ENCODE results near the gene ANO3.

The ANO3 gene

DNA sequence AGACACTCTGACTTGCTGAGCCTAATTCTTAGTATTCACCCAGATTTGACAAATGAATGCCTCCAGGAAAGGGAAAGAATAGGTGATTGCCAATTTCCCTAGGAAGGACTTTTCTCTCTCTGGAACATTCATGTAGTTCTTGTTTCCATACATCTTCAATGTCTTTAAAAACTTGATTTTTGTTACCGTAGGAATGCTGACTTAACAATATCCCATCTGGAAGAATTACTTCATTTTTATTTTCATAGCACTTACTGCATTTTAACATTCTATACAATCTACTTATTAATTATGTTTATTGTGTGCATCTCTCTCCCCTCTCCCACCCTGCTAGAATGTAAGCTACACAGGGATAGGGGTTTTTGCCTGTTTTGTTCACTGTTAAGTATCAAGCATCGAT is 323.4 kb downstream of the ANO3 start:
- TF ChIP-seq EZH2phosphoT487 (IDR thresholded peaks at IDR 0.05; ENCODE audit: low read depth), result no peak
- TF ChIP-seq, protein P1, sequence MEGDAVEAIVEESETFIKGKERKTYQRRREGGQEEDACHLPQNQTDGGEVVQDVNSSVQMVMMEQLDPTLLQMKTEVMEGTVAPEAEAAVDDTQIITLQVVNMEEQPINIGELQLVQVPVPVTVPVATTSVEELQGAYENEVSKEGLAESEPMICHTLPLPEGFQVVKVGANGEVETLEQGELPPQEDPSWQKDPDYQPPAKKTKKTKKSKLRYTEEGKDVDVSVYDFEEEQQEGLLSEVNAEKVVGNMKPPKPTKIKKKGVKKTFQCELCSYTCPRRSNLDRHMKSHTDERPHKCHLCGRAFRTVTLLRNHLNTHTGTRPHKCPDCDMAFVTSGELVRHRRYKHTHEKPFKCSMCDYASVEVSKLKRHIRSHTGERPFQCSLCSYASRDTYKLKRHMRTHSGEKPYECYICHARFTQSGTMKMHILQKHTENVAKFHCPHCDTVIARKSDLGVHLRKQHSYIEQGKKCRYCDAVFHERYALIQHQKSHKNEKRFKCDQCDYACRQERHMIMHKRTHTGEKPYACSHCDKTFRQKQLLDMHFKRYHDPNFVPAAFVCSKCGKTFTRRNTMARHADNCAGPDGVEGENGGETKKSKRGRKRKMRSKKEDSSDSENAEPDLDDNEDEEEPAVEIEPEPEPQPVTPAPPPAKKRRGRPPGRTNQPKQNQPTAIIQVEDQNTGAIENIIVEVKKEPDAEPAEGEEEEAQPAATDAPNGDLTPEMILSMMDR (IDR thresholded peaks at IDR 0.05; ENCODE audit: low read depth, low read length), result no peak
- Histone ChIP-seq H3K36me3 (replicated peaks; ENCODE audit: low read depth, low read length) (no peaks in the 10 kb centered on the region), H3K4me2 (ENCODE audit: low read length) (no peak overlapping the region), H3K9ac (ENCODE audit: low read length) (no peak overlapping the region), H2AFZ (ENCODE audit: low read depth, low read length) (no peak overlapping the region), H3K27me3 (ENCODE audit: low read depth, low read length) (peaks cover 3% of the 10 kb centered on the region; the same call in 1 of the 2 replicates), H3K9me3 (ENCODE audit: insufficient read depth, low read length) (no peaks in the 10 kb centered on the region), H3K4me1 (ENCODE audit: low read length) (no peaks in the 10 kb centered on the region), H4K20me1 (ENCODE audit: insufficient read depth, low read length) (no peaks in the 10 kb centered on the region), H3K4me3 (ENCODE audit: low read length) (no peak overlapping the region), H3K79me2 (ENCODE audit: low read length) (no peaks in the 10 kb centered on the region), H3K27ac (ENCODE audit: low read length) (no peak overlapping the region)

- H3K27me3 ChIP-seq (ENCODE audit: low read depth, low read length), result no peaks in the 10 kb centered on the region
- H3K4me3 ChIP-seq (ENCODE audit: low read length), result no peak overlapping the region
- no peak overlapping the region for H2AFZ ChIP-seq (ENCODE audit: low read depth, low read length)
- H3K4me2 ChIP-seq (ENCODE audit: low read length), result no peak overlapping the region
- H3K27ac ChIP-seq (ENCODE audit: low read length), result no peak overlapping the region
- H3K4me1 ChIP-seq (ENCODE audit: low read length), result no peaks in the 10 kb centered on the region
- no peak overlapping the region for H3K9ac ChIP-seq (ENCODE audit: low read length)
- TF ChIP-seq, protein P1 (IDR thresholded peaks at IDR 0.05; ENCODE audit: low read depth, low read length), result no peak
- TF ChIP-seq EZH2phosphoT487 (IDR thresholded peaks at IDR 0.05; ENCODE audit: low read depth), result no peak
- no peaks in the 10 kb centered on the region for H3K9me3 ChIP-seq (ENCODE audit: insufficient read depth, low read length)
- no peaks in the 10 kb centered on the region for H3K79me2 ChIP-seq (ENCODE audit: low read length)
- H4K20me1 ChIP-seq (ENCODE audit: insufficient read depth, low read length), result no peaks in the 10 kb centered on the region
- no peaks in the 10 kb centered on the region for H3K36me3 ChIP-seq (replicated peaks; ENCODE audit: low read depth, low read length)
Observed at GRCh38 chr11:26662916-26663315, 331.0 kb downstream of the ANO3 start.

- Histone ChIP-seq H3K9me3 (ENCODE audit: insufficient read depth, low read length) (no peaks in the 10 kb centered on the region), H3K79me2 (ENCODE audit: low read length) (no peaks in the 10 kb centered on the region), H3K36me3 (replicated peaks; ENCODE audit: low read depth, low read length) (no peaks in the 10 kb centered on the region), H4K20me1 (ENCODE audit: insufficient read depth, low read length) (no peaks in the 10 kb centered on the region), H3K4me1 (ENCODE audit: low read length) (no peaks in the 10 kb centered on the region), H2AFZ (ENCODE audit: low read depth, low read length) (no peak overlapping the region), H3K9ac (ENCODE audit: low read length) (no peak overlapping the region), H3K4me3 (ENCODE audit: low read length) (no peak overlapping the region), H3K4me2 (ENCODE audit: low read length) (no peak overlapping the region), H3K27ac (ENCODE audit: low read length) (no peak overlapping the region), H3K27me3 (ENCODE audit: low read depth, low read length) (no peaks in the 10 kb centered on the region)
- TF ChIP-seq EZH2phosphoT487 (IDR thresholded peaks at IDR 0.05; ENCODE audit: low read depth), result no peak
- TF ChIP-seq, protein P1 (IDR thresholded peaks at IDR 0.05; ENCODE audit: low read depth, low read length), result no peak
Observed at GRCh38 chr11:26665036-26665435, 333.1 kb downstream of the ANO3 start.

GRCh38 chr11:26665946-26666345 is 334.0 kb downstream of the ANO3 start:
- no peak overlapping the region for H3K9ac ChIP-seq (ENCODE audit: low read length)
- H3K27ac ChIP-seq (ENCODE audit: low read length), result no peak overlapping the region
- H3K79me2 ChIP-seq (ENCODE audit: low read length), result no peaks in the 10 kb centered on the region
- TF ChIP-seq, protein P1 (IDR thresholded peaks at IDR 0.05; ENCODE audit: low read depth, low read length), result no peak
- TF ChIP-seq EZH2phosphoT487 (IDR thresholded peaks at IDR 0.05; ENCODE audit: low read depth), result no peak
- H2AFZ ChIP-seq (ENCODE audit: low read depth, low read length), result no peak overlapping the region
- no peak overlapping the region for H3K4me3 ChIP-seq (ENCODE audit: low read length)
- no peaks in the 10 kb centered on the region for H3K9me3 ChIP-seq (ENCODE audit: insufficient read depth, low read length)
- H3K36me3 ChIP-seq (replicated peaks; ENCODE audit: low read depth, low read length), result no peaks in the 10 kb centered on the region
- H3K4me2 ChIP-seq (ENCODE audit: low read length), result no peak overlapping the region
- no peaks in the 10 kb centered on the region for H3K4me1 ChIP-seq (ENCODE audit: low read length)
- no peaks in the 10 kb centered on the region for H3K27me3 ChIP-seq (ENCODE audit: low read depth, low read length)
- no peaks in the 10 kb centered on the region for H4K20me1 ChIP-seq (ENCODE audit: insufficient read depth, low read length)
